Neural cell (in vitro differentiated cells): Measurements from ENCODE around the gene GPR17.

Experiments used
- RAD21 ChIP-seq: fragments of 450-650 bp; conservative IDR thresholded peaks from 2 replicates; pipeline ENCODE4 v1.6.1; 2014; ENCODE audit warnings: antibody characterized with exemption, mild to moderate bottlenecking, moderate library complexity
- TF ChIP-seq, protein P1 (sequence below): IDR thresholded peaks from 2 replicates; pipeline ENCODE4 v1.6.1; 2012; ENCODE audit warnings: borderline replicate concordance

DNA sequence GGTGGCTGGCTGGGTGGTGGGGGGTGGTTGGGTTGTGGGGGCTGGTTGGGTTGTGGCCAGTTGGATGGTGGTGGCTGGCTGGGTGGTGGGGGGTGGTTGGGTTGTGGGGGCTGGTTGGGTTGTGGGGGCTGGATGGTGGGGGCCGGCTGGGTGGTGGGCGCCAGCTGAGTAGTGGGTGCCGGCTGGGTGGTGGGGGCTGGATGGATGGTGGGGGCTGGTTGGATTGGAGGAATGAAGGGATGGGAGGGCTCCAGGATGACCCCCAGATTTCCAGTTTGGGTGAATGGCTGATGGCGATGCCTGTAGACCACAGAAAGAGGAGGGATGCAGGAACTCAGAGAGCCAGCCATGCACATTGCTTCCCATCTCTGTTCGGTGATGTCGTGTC lies 26.8 kb upstream of the GPR17 start:
- no peak for TF ChIP-seq RAD21
- TF ChIP-seq, protein P1, sequence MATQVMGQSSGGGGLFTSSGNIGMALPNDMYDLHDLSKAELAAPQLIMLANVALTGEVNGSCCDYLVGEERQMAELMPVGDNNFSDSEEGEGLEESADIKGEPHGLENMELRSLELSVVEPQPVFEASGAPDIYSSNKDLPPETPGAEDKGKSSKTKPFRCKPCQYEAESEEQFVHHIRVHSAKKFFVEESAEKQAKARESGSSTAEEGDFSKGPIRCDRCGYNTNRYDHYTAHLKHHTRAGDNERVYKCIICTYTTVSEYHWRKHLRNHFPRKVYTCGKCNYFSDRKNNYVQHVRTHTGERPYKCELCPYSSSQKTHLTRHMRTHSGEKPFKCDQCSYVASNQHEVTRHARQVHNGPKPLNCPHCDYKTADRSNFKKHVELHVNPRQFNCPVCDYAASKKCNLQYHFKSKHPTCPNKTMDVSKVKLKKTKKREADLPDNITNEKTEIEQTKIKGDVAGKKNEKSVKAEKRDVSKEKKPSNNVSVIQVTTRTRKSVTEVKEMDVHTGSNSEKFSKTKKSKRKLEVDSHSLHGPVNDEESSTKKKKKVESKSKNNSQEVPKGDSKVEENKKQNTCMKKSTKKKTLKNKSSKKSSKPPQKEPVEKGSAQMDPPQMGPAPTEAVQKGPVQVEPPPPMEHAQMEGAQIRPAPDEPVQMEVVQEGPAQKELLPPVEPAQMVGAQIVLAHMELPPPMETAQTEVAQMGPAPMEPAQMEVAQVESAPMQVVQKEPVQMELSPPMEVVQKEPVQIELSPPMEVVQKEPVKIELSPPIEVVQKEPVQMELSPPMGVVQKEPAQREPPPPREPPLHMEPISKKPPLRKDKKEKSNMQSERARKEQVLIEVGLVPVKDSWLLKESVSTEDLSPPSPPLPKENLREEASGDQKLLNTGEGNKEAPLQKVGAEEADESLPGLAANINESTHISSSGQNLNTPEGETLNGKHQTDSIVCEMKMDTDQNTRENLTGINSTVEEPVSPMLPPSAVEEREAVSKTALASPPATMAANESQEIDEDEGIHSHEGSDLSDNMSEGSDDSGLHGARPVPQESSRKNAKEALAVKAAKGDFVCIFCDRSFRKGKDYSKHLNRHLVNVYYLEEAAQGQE = no peak
